ENCODE data around the gene SORCS3. TPM values are rescaled to one million over a fixed set of nuclear protein-coding genes. Genes with fewer than 3 reads are reported as not detected.
"Not testable (repeated sequence)": the region's sequence is repeated elsewhere in the genome, so short reads cannot be mapped to it uniquely, and the experiment has no call there.

SORCS3 gene
- total RNA-seq, 2 donors from 2014 or later, result not detected

DNA sequence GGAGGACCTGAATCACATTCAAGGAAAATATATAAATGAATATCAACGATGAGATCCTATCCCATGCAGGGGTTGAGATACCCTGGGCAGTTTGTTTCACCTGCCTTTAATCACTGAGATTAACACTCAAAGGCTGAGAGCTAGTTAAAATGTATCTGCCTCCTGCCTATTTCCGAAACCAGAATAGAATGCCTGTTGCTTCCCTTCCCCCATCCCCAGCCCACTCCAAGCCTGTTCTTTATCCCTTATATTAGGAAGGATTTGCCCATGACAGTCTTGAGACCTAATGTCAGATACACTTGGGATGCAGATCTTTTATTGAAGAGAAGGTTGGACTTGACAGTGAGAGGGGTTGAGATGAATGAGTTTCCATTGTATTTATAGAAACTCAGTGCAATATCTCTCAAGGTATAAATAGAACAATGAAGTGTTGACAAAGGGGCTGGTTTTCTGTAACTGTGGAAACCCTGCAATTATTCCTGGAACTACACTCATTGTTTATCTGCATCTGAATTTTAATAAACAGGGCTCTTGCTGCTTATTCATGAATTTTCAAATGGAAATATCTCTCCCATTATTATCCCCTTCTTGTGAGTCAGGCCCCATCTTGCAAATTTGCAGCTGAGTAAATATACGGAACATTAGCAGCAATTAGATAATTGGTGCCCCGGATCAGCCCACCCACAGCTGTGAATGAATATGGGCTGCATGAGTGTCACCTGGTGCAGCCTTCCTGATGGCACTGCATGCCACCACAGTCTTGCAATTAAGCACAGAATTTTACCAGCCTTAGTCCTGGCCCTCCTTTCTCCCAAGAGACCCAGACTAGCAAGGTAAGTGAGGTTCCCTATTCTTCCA is 66.7 kb downstream of the SORCS3 start:
- ATAC-seq (ENCODE audit: insufficient number of reproducible peaks, low FRiP score, low read depth) (no peak), DNase-seq (ENCODE audit: low spot score) (no peak)
- no peaks in the 10 kb centered on the region for H3K36me3 ChIP-seq
- H3K27ac ChIP-seq, result no peak overlapping the region
- no peaks in the 10 kb centered on the region for H3K4me1 ChIP-seq (ENCODE audit: control insufficient read depth in 1 of 2, low read depth in 2 of 2)
- no peak for TF ChIP-seq CTCF (IDR thresholded peaks at IDR 0.05)
- H3K4me3 ChIP-seq, result no peak overlapping the region
- no peaks in the 10 kb centered on the region for H3K9me3 ChIP-seq
- no peaks in the 10 kb centered on the region for H3K27me3 ChIP-seq (replicated peaks; ENCODE audit: insufficient read depth)

- H3K27ac ChIP-seq, result no peak overlapping the region
- no peak overlapping the region for H3K4me3 ChIP-seq
- no peaks in the 10 kb centered on the region for H3K4me1 ChIP-seq (ENCODE audit: control insufficient read depth in 1 of 2, low read depth in 2 of 2)
- H3K36me3 ChIP-seq, result no peaks in the 10 kb centered on the region
- no peak for ATAC-seq (ENCODE audit: insufficient number of reproducible peaks, low FRiP score, low read depth)
- no peaks in the 10 kb centered on the region for H3K27me3 ChIP-seq (replicated peaks; ENCODE audit: insufficient read depth)
- no peak for TF ChIP-seq CTCF (IDR thresholded peaks at IDR 0.05)
- H3K9me3 ChIP-seq, result no peaks in the 10 kb centered on the region
- no peak for DNase-seq (ENCODE audit: low spot score)
Measured at GRCh38 chr10:104711302-104711721, 70.2 kb downstream of the SORCS3 start.

DNA sequence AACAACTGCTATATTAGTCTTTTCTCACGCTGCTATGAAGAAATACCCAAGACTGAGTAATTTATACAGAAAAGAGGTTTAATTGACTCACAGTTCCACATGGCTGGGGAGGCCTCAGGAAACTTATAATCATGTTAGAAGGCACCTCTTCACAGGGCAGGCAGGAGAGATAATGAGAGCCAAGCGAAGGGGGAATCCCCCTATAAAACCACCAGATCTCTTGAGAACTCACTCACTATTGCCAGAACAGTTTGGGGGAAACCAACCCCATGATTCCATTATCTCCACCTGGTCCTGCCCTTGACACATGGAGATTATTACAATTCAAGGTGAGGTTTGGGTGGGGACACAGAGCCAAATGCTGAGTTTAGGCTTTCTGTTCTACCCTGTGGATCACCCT is 89.5 kb downstream of the SORCS3 start:
- not testable (repeated sequence) for H3K4me3 ChIP-seq; H3K27ac ChIP-seq; H3K9me3 ChIP-seq; DNase-seq (ENCODE audit: low spot score); H3K27me3 ChIP-seq (replicated peaks; ENCODE audit: insufficient read depth); H3K4me1 ChIP-seq (ENCODE audit: control insufficient read depth in 1 of 2, low read depth in 2 of 2); ATAC-seq (ENCODE audit: insufficient number of reproducible peaks, low FRiP score, low read depth); H3K36me3 ChIP-seq

DNA sequence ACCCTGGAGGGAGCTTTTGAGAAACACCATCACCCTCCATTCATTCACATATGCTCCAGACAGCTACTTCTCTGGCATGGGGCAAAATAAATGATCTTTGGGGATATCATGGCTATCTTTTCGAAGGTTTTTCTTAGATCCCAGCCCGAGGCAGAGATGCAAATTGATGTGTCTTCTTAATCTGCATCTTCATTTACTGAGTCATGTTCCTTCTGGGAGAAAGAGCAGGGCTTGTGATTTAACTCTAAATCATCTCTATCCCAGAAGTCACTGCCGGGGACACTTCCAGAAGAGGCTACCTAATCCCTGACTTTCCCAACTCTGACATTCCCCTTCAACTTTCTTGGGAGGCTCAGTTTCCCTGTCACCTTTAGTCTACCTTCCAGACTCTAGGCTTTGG is 90.1 kb downstream of the SORCS3 start:
- DNase-seq (ENCODE audit: low spot score) (no peak), ATAC-seq (ENCODE audit: insufficient number of reproducible peaks, low FRiP score, low read depth) (no peak)
- no peaks in the 10 kb centered on the region for H3K9me3 ChIP-seq
- no peaks in the 10 kb centered on the region for H3K4me1 ChIP-seq (ENCODE audit: control insufficient read depth in 1 of 2, low read depth in 2 of 2)
- H3K27ac ChIP-seq, result no peak overlapping the region
- no peaks in the 10 kb centered on the region for H3K36me3 ChIP-seq
- no peak for TF ChIP-seq CTCF (IDR thresholded peaks at IDR 0.05)
- no peak overlapping the region for H3K4me3 ChIP-seq
- H3K27me3 ChIP-seq (replicated peaks; ENCODE audit: insufficient read depth), result no peaks in the 10 kb centered on the region

- Histone ChIP-seq H3K4me3 (no peak overlapping the region), H3K9me3 (no peaks in the 10 kb centered on the region), H3K27ac (no peak overlapping the region), H3K36me3 (no peaks in the 10 kb centered on the region), H3K27me3 (replicated peaks; ENCODE audit: insufficient read depth) (no peaks in the 10 kb centered on the region), H3K4me1 (ENCODE audit: control insufficient read depth in 1 of 2, low read depth in 2 of 2) (no peaks in the 10 kb centered on the region)
- DNase-seq (ENCODE audit: low spot score) (no peak), ATAC-seq (ENCODE audit: insufficient number of reproducible peaks, low FRiP score, low read depth) (no peak)
- no peak for TF ChIP-seq CTCF (IDR thresholded peaks at IDR 0.05)
Measured at GRCh38 chr10:104732222-104732621, 91.1 kb downstream of the SORCS3 start.

All from thoracic aorta (tissue), 2 donors.